ENCODE measurements around the gene TAAR8.

TAAR8 gene

DNA sequence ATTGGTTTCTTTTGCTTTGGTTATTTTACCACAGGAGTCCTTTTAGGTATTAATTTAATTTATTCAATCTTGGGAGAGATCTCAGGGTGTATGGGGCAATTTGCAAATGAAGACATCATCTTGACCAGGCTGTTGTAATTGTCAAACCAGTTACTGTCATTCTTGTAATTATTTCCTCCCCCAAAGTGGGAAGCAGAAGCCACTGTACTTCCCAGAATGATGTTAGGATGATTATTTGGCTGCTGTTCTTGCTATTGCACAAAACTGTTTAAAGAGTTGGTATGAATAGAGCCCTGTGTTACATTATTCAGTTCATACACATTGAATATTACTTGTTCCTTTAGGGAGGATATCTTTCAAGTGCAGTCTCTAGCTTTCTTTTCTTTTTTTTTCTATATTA, 19.3 kb downstream of the TAAR8 start:
- H3K27ac ChIP-seq: no peak overlapping the region
- TF ChIP-seq ZFX (IDR thresholded peaks at IDR 0.05; ENCODE audit: borderline replicate concordance): no peak
- TF ChIP-seq, protein P1, sequence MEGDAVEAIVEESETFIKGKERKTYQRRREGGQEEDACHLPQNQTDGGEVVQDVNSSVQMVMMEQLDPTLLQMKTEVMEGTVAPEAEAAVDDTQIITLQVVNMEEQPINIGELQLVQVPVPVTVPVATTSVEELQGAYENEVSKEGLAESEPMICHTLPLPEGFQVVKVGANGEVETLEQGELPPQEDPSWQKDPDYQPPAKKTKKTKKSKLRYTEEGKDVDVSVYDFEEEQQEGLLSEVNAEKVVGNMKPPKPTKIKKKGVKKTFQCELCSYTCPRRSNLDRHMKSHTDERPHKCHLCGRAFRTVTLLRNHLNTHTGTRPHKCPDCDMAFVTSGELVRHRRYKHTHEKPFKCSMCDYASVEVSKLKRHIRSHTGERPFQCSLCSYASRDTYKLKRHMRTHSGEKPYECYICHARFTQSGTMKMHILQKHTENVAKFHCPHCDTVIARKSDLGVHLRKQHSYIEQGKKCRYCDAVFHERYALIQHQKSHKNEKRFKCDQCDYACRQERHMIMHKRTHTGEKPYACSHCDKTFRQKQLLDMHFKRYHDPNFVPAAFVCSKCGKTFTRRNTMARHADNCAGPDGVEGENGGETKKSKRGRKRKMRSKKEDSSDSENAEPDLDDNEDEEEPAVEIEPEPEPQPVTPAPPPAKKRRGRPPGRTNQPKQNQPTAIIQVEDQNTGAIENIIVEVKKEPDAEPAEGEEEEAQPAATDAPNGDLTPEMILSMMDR (IDR thresholded peaks at IDR 0.05): no peak

DNA sequence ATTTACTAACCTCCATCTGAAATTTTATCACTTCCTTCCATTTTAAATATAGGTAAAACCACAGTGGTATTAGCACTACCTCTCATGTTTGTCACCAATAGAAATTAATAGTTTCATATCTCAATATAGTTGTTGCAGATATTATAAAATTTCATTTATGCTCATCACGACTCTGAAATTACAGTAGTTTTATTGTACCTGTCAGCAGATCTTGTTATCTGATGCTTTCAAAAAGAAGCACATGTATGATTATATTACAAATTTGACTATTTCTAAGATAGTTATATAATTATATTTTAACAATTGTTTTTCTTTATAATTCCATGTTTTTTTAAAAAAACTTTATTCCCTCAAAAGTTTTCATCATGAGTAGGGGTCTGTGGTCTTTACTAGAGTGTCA, 32.2 kb downstream of the TAAR8 start:
- TF ChIP-seq ZFX (IDR thresholded peaks at IDR 0.05; ENCODE audit: borderline replicate concordance): no peak
- TF ChIP-seq, protein P1 (IDR thresholded peaks at IDR 0.05): no peak
- no peak overlapping the region for H3K27ac ChIP-seq

DNA sequence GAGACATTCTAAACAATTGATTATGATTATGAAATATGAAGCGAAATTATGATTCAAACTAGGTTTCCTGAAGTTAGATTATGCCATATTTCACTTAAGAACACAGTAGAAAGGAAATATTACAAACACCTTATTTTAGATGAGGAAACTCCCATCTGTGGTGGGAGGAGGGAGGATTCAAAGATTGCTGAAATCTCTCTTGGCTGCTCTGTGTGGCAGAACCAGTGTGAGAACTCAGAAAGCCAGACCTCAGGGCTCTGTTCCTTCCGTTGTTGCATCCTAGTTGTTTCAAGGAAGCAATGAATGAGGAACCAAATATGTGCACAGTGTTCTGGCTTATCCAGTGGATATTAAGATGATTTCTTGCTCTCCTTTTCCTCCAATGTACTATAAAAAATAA, 35.0 kb downstream of the TAAR8 start:
- TF ChIP-seq, protein P1 (IDR thresholded peaks at IDR 0.05): no peak
- TF ChIP-seq ZFX (IDR thresholded peaks at IDR 0.05; ENCODE audit: borderline replicate concordance): no peak
- no peak overlapping the region for H3K27ac ChIP-seq

DNA sequence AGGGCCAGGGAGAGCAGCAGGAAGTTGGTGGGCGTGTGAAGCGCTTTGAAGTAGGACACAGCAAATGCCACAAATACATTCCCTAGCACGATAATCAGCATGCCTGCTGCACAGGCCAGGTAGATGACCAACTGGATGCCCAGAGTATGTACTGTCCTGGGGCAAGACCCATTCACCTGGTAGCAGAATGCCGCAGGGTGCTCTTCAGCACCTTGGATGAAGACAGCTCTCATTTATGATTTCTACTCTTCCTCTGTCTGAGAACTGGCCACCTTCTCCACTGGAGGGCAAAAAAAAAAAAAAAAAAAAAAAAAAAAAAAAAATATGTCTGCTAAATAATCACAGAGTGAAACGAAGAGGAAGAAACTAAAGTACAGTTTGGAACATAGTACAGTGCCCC, 37.0 kb downstream of the TAAR8 start, which contains the start of gene TAAR5:
TSS of gene TAAR5 (minus strand) at position 288 of the 400 bp plus-strand sequence. CDS start at position 233, 55 bp downstream.
- TF ChIP-seq, protein P1 (IDR thresholded peaks at IDR 0.05): no peak
- TF ChIP-seq ZFX (IDR thresholded peaks at IDR 0.05; ENCODE audit: borderline replicate concordance): no peak
- no peak within 1 kb of the TSS for H3K27ac ChIP-seq

DNA sequence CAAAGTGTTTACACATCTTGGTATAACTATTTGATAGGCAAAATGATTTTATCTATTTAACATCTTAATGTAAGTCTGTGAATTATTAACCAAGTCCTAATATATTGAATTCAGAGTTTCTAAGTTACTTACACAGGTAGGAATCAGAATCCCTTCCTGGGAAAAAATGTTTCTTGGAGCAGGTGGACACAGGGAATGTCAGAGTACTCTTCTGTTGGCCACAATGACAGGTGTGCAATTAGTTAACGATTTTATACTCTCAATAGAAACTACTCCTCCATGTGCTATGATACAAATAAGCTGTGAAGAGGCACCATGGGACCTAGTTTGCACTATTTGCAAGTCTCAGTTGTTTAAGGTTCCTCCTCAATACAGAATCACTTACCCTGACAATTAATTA, 37.9 kb downstream of the TAAR8 start:
- no peak overlapping the region for H3K27ac ChIP-seq
- TF ChIP-seq ZFX (IDR thresholded peaks at IDR 0.05; ENCODE audit: borderline replicate concordance): no peak
- TF ChIP-seq, protein P1 (IDR thresholded peaks at IDR 0.05): no peak

DNA sequence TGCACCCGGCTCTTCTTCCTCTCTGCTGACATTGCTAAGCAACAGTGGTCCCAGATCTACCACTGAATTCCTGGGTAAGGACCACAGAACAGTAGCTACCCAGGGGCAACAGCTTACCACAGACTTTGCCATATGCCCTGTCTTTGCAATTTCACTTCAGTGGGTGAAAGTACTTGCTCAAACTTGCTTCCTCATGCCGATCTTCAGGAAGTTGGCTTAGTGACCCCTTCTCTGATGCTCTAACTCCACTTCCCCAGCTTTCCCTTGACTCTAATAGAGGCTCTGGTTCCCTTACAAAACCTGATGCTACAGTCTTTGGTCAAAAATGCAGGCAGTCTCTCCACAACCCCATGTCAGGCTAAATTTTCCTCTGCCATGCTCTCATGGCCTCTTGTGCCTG, 40.4 kb downstream of the TAAR8 start:
- TF ChIP-seq, protein P1 (IDR thresholded peaks at IDR 0.05): no peak
- no peak overlapping the region for H3K27ac ChIP-seq

DNA sequence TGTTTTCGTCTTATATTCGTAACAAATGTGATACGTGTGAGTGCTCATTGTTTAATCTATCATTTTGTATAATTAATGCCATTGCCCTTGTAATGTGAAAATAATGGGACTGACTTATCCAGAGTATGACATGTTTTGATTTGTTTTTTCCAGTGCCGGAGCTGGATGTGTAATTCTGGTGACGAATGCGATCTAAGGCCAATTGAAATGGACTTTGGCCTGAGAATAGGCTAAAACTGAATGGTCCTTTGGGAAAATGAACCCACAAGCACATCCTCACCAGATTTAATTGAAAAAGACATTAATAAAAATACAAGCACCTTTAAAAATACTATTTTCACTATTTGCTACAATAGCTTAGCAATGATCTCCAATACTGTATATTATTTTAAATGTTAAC, 43.7 kb downstream of the TAAR8 start:
- H3K27ac ChIP-seq: no peak overlapping the region
- TF ChIP-seq, protein P1 (IDR thresholded peaks at IDR 0.05): no peak
- TF ChIP-seq ZFX (IDR thresholded peaks at IDR 0.05; ENCODE audit: borderline replicate concordance): no peak

Measured in 22Rv1 (cell line).